Parathyroid adenoma (tissue), 2 donors: ENCODE results near the gene ARHGAP15.

Experiments used
- H2AFZ ChIP-seq: fragments of 300-600 bp; sonication (generic); one replicate; pipeline ENCODE4 v1.7.0; 2017; ENCODE audit warnings: antibody characterized with exemption, mild to moderate bottlenecking
- H3K27ac ChIP-seq: fragments of 300-600 bp; sonication (generic); one replicate; pipeline ENCODE4 v1.7.0; 2017
- H3K27me3 ChIP-seq: fragments of 300-600 bp; sonication (generic); one replicate; pipeline ENCODE4 v1.7.0; 2017; ENCODE audit warnings: low read length; ENCODE audit not compliant: control insufficient read depth, insufficient read depth
- H3K36me3 ChIP-seq: fragments of 300-600 bp; sonication (generic); one replicate; pipeline ENCODE4 v1.7.0; 2017; ENCODE audit warnings: low read length; ENCODE audit not compliant: control insufficient read depth, insufficient read depth
- H3K4me1 ChIP-seq: fragments of 300-600 bp; sonication (generic); one replicate; pipeline ENCODE4 v1.7.0; 2017; ENCODE audit warnings: control low read depth
- H3K4me2 ChIP-seq: fragments of 300-600 bp; sonication (generic); one replicate; pipeline ENCODE4 v1.7.0; 2017; ENCODE audit warnings: low read length
- H3K4me3 ChIP-seq: fragments of 300-600 bp; sonication (generic); one replicate; pipeline ENCODE4 v1.7.0; 2017; ENCODE audit warnings: low read depth, low read length
- H3K79me2 ChIP-seq: fragments of 300-600 bp; sonication (generic); one replicate; pipeline ENCODE4 v1.7.0; 2017; ENCODE audit warnings: control low read depth
- H3K9ac ChIP-seq: fragments of 300-600 bp; sonication (generic); one replicate; pipeline ENCODE4 v1.7.0; 2017; ENCODE audit warnings: mild to moderate bottlenecking
- H3K9me3 ChIP-seq: fragments of 300-600 bp; sonication (generic); one replicate; pipeline ENCODE4 v1.7.0; 2017; ENCODE audit warnings: low read length; ENCODE audit not compliant: control insufficient read depth
- CTCF ChIP-seq: fragments of 300-600 bp; sonication (generic); IDR thresholded peaks from one replicate; pipeline ENCODE4 v1.7.0; 2017; ENCODE audit warnings: antibody characterized with exemption, mild to moderate bottlenecking
- donor health status: primary hyperparathyroidism.

The ARHGAP15 gene

GRCh38 chr2:143251681-143252080 lies 122.5 kb downstream of the ARHGAP15 start:
- H2AFZ ChIP-seq: no peak overlapping the region
- no peaks in the 10 kb centered on the region for H3K27me3 ChIP-seq
- no peaks in the 10 kb centered on the region for H3K79me2 ChIP-seq
- no peaks in the 10 kb centered on the region for H3K36me3 ChIP-seq
- no peak overlapping the region for H3K27ac ChIP-seq
- no peak overlapping the region for H3K4me3 ChIP-seq
- H3K9ac ChIP-seq: no peak overlapping the region
- H3K4me2 ChIP-seq: no peak overlapping the region
- TF ChIP-seq CTCF: no peak
- H3K9me3 ChIP-seq: no peaks in the 10 kb centered on the region
- H3K4me1 ChIP-seq: no peaks in the 10 kb centered on the region

- H3K27ac ChIP-seq: no peak overlapping the region
- H2AFZ ChIP-seq: no peak overlapping the region
- H3K9me3 ChIP-seq: no peaks in the 10 kb centered on the region
- H3K9ac ChIP-seq: no peak overlapping the region
- H3K79me2 ChIP-seq: no peaks in the 10 kb centered on the region
- no peaks in the 10 kb centered on the region for H3K36me3 ChIP-seq
- H3K4me1 ChIP-seq: no peaks in the 10 kb centered on the region
- no peak overlapping the region for H3K4me3 ChIP-seq
- H3K4me2 ChIP-seq: no peak overlapping the region
- H3K27me3 ChIP-seq: no peaks in the 10 kb centered on the region
- no peak for TF ChIP-seq CTCF
Observed at GRCh38 chr2:143252138-143252907, 123.1 kb downstream of the ARHGAP15 start.

DNA sequence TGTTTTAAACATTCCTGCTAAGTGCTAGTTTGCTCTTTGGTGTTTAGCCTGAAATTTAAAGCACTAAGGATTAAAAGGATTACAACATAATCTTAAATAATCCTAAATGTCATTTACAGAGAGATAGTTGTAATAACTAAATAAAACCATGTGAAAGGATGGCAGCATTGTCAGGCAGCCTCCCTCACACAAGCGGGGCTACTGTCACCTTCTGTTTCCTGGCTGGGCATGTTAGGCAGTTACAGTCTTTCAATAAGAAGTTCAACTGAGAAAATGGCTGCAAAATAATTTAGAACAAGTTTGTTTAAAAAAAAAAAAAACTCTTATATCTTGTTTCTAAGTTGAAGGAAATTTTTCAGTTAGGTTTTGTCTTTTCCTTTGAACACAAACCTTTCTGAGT lies 124.9 kb downstream of the ARHGAP15 start:
- Histone ChIP-seq H2AFZ (no peak overlapping the region), H3K4me2 (no peak overlapping the region), H3K27me3 (no peaks in the 10 kb centered on the region), H3K9me3 (no peaks in the 10 kb centered on the region), H3K79me2 (no peaks in the 10 kb centered on the region), H3K4me3 (no peak overlapping the region), H3K36me3 (no peaks in the 10 kb centered on the region), H3K9ac (no peak overlapping the region), H3K4me1 (no peaks in the 10 kb centered on the region), H3K27ac (no peak overlapping the region)
- no peak for TF ChIP-seq CTCF

GRCh38 chr2:143255086-143255485 lies 125.9 kb downstream of the ARHGAP15 start:
- no peak for TF ChIP-seq CTCF
- Histone ChIP-seq H3K27ac (no peak overlapping the region), H3K27me3 (no peaks in the 10 kb centered on the region), H3K4me2 (no peak overlapping the region), H3K9me3 (no peaks in the 10 kb centered on the region), H3K4me3 (no peak overlapping the region), H3K4me1 (no peaks in the 10 kb centered on the region), H2AFZ (no peak overlapping the region), H3K9ac (no peak overlapping the region), H3K36me3 (no peaks in the 10 kb centered on the region), H3K79me2 (no peaks in the 10 kb centered on the region)

DNA sequence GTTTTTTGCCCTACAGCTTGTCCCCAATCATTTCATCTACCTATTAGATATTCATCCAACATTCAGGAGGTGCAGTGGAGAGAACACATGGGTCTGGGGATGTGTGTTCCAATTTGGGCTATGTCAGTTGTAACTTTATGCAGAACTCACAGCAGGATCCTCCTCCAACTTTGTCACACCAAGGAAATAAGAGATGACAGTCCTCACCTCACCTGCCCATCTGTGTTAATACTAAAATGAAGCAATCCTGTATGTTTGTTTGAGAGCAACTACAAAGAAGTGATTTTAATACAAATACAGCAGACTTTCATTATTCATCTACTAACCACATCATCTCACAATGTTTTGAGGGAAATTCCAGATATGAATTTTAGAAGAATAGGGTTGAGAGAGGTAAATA lies 126.7 kb downstream of the ARHGAP15 start:
- no peak overlapping the region for H3K4me2 ChIP-seq
- H3K79me2 ChIP-seq: no peaks in the 10 kb centered on the region
- no peaks in the 10 kb centered on the region for H3K4me1 ChIP-seq
- no peak for TF ChIP-seq CTCF
- H3K27me3 ChIP-seq: no peaks in the 10 kb centered on the region
- H2AFZ ChIP-seq: no peak overlapping the region
- no peak overlapping the region for H3K4me3 ChIP-seq
- no peak overlapping the region for H3K9ac ChIP-seq
- no peaks in the 10 kb centered on the region for H3K9me3 ChIP-seq
- H3K36me3 ChIP-seq: no peaks in the 10 kb centered on the region
- no peak overlapping the region for H3K27ac ChIP-seq
